Measurements from ENCODE around the gene PLA2G5. TPM values are rescaled to one million over a fixed set of nuclear protein-coding genes. Genes with fewer than 3 reads are reported as not detected.

PLA2G5 gene
- total and polyA plus RNA-seq, 2 of the 8 experiments (the other 6 are each of a cell fraction or from before 2014, with no cell fraction given), result 0.05 TPM; not detected in 1

DNA sequence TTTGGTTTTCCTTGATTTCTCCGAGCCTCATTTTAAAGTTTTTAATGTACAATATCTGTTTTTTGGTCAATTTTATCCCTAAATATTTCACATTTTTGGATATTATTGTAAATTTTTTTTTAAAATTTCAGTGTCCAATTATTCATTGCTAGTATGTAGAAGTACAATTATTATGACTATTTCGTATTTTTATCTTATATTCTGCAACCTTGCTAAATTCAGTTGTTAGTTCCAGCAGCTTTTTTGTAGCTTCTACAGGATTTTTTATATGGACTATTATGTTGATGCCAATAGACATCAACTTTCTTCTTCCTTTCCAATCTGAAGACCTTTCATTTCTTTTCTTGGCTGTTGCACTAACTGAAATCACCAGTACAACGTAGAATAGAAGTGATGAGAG is 65.0 kb downstream of the PLA2G5 start (continued):
- TF ChIP-seq CHD7 (IDR thresholded peaks at IDR 0.05; ENCODE audit: insufficient replicate concordance, low read length) (no peak), SUZ12 (IDR thresholded peaks at IDR 0.05; ENCODE audit: low read length) (no peak), TCF12 (IDR thresholded peaks at IDR 0.05; ENCODE audit: low read depth, low read length) (no peak), TAF1 (IDR thresholded peaks at IDR 0.05; ENCODE audit: low read depth, low read length) (no peak), GABPA (IDR thresholded peaks at IDR 0.05; ENCODE audit: borderline replicate concordance, insufficient read depth, low read length) (no peak)
